Measurements from ENCODE around the gene ABI3BP. TPM values are rescaled to one million over a fixed set of nuclear protein-coding genes. Genes with fewer than 3 reads are reported as not detected.
A peak's percentile ranks its signal among the peaks of the same experiment; 100 is the strongest.

ABI3BP gene
- total RNA-seq, 1 experiment from 2014 or later, result 0.28 TPM

DNA sequence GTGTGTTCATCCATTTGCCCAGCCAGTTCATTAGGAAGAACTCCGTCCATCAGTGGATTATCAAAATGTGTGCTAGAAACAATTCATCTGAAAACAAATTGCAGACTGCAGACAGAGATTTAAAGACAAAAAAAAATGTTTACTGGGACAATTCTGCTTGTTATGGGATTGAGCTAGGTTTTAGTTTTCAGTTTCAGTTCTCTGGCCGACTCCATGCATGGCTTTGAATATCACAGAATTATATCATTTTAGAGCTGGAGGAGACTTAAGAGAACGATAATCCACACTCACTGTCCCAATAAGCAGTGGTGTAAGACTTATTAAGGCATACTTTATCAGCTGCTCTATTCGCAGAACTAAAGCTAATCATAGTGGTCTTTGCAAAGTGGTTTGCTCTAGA is 232.8 kb downstream of the ABI3BP start:
- no peaks in the 10 kb centered on the region for H3K9me3 Mint-ChIP-seq
- TF ChIP-seq, protein P1, sequence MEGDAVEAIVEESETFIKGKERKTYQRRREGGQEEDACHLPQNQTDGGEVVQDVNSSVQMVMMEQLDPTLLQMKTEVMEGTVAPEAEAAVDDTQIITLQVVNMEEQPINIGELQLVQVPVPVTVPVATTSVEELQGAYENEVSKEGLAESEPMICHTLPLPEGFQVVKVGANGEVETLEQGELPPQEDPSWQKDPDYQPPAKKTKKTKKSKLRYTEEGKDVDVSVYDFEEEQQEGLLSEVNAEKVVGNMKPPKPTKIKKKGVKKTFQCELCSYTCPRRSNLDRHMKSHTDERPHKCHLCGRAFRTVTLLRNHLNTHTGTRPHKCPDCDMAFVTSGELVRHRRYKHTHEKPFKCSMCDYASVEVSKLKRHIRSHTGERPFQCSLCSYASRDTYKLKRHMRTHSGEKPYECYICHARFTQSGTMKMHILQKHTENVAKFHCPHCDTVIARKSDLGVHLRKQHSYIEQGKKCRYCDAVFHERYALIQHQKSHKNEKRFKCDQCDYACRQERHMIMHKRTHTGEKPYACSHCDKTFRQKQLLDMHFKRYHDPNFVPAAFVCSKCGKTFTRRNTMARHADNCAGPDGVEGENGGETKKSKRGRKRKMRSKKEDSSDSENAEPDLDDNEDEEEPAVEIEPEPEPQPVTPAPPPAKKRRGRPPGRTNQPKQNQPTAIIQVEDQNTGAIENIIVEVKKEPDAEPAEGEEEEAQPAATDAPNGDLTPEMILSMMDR (conservative IDR thresholded peaks at IDR 0.05), result no peak
- Histone ChIP-seq H3K9me3 (ENCODE audit: control insufficient read depth, low read depth, low read length) (no peaks in the 10 kb centered on the region), H3K18ac (ENCODE audit: insufficient read length, low read depth, low read length) (no peak overlapping the region), H3K4me2 (ENCODE audit: insufficient read depth, insufficient read length, low read length) (no peak overlapping the region), H3T11ph (ENCODE audit: low read length) (no peak overlapping the region), H2BK15ac (ENCODE audit: low read depth, low read length) (no peak overlapping the region), H3K79me2 (ENCODE audit: insufficient read depth, low read length) (no peaks in the 10 kb centered on the region), H3K27me3 (ENCODE audit: insufficient read depth, low read length) (no peaks in the 10 kb centered on the region), H3K79me1 (ENCODE audit: insufficient read depth, low read depth, low read length, poor library complexity, severe bottlenecking) (no peaks in the 10 kb centered on the region), H2BK5ac (ENCODE audit: insufficient read length, low read length) (no peak overlapping the region), H2AFZ (ENCODE audit: low read length) (no peak overlapping the region), H3K23ac (ENCODE audit: insufficient read length, low read depth, low read length) (no peak overlapping the region), H3K27ac (ENCODE audit: insufficient read length, low read depth, low read length) (no peak overlapping the region), H3K56ac (ENCODE audit: insufficient read length, low read depth, low read length) (no peak overlapping the region), H2AK5ac (ENCODE audit: insufficient read length, low read length) (no peak overlapping the region), H3K14ac (ENCODE audit: insufficient read depth, low read length) (no peak overlapping the region), H4K20me1 (ENCODE audit: control insufficient read depth, insufficient read depth, insufficient read length) (no peaks in the 10 kb centered on the region), H4K8ac (replicated peaks; ENCODE audit: insufficient read length, low read depth, low read length) (no peak overlapping the region), H4K91ac (ENCODE audit: insufficient read length, low read depth, low read length) (no peak overlapping the region), H3K4me1 (ENCODE audit: insufficient read depth, low read length) (no peaks in the 10 kb centered on the region), H2BK120ac (ENCODE audit: low read depth, low read length, poor library complexity, severe bottlenecking) (no peak overlapping the region), H4K5ac (ENCODE audit: insufficient read length, low read depth, low read length) (no peak overlapping the region), H3K9ac (ENCODE audit: extremely low read depth, insufficient read length, low read length) (no peak overlapping the region), H2BK20ac (ENCODE audit: low read depth, low read length, poor library complexity, severe bottlenecking) (no peak overlapping the region), H3K4ac (ENCODE audit: low read depth, low read length) (no peak overlapping the region), H2BK12ac (ENCODE audit: insufficient read length, low read depth, low read length) (no peak overlapping the region), H3K23me2 (ENCODE audit: insufficient read length, low read depth, low read length, poor library complexity, severe bottlenecking) (no peaks in the 10 kb centered on the region)
- no peaks in the 10 kb centered on the region for H3K27me3 Mint-ChIP-seq (ENCODE audit: low read depth)
- DNase-seq, result no peak
- H3K27ac Mint-ChIP-seq, result peak overlapping the region in 1 of 3 experiments; percentile 26; a peak in 1 of 7 replicates
- peaks cover 19 to 25% of the 10 kb centered on the region in 2 experiments for H3K4me1 Mint-ChIP-seq
- H3K36me3 Mint-ChIP-seq (ENCODE audit: insufficient read depth in 1 of 3, low read depth in 3 of 3), result no peaks in the 10 kb centered on the region; a peak in 1 of 7 replicates
- no CpG with 5 or more reads among the region's 4 CpGs for WGBS (ENCODE audit: extremely low coverage, insufficient read length, low lambda C conversion rate)
- H3K4me3 Mint-ChIP-seq, result no peak overlapping the region

Measured in H9 (cell line).